Iris pigment epithelial cell (primary cell): ENCODE measurements around the gene CFAP90.

ENCODE experiments used
- DNase-seq: peaks from one replicate; pipeline ENCODE4 v3.0.0-alpha.2; 2011; ENCODE audit warnings: low read depth

Gene CFAP90, protein sequence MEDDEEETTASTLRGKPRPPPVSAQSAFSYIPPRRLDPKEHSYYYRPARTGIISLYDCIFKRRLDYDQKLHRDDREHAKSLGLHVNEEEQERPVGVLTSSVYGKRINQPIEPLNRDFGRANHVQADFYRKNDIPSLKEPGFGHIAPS

GRCh38 chr5:7850395-7851239 lies at the start of gene CFAP90:
Gene CFAP90, minus strand, starts transcription at chr5:7851133. Its CDS starts 112 bp downstream, at chr5:7851021.
- peak; percentile 57 for DNase-seq

DNA sequence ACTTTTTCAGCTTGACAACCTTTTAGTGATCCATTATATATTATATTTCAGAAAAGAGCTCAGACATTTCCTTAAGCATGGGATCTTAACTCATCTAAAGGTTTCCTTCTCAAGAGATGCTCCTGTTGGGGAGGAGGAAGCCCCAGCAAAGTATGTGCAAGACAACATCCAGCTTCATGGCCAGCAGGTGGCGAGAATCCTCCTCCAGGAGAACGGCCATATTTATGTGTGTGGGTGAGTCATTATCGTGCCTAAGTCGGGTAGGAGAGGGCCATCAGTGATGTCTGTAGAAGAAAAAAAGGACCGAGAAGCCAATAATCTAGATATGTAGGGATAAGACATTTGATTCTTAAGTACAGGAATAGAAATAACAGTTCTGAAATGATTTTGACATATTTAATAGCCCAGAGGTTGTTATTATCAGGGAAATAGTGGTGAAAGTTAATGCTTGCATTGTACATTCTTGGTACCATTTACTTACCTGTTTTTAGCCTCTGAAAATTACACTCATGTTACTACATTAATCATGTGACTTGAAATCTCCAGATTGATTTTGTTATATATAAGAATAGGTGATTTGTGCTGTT lies 46.2 kb upstream of the CFAP90 start:
- DNase-seq = peak; percentile 77

- DNase-seq = no peak
Measured at GRCh38 chr5:7894860-7895259, 43.9 kb upstream of the CFAP90 start.

DNA sequence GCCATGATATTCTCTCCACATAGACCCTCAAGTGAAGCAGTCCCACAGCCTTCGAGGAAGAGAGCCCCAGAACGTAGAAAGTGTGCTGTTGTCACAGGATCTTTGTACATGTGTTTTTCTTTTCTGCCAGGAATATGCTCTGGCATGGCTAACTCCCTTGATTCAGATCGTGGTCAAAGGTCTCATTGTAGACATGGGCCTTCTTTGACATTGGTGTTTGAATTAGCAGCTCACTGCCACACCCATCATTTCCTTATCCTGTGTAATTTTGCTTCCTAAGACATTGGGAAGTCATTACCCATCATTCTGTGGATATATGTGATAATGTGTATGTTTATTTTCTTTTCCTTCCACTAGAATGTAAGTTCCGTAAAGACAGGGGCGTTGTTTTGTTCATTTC lies 43.5 kb upstream of the CFAP90 start:
- DNase-seq = no peak

- DNase-seq = no peak
Measured at GRCh38 chr5:7888901-7889300, 38.0 kb upstream of the CFAP90 start.

- DNase-seq = peak; percentile 52
Measured at GRCh38 chr5:7886849-7887475, 36.0 kb upstream of the CFAP90 start.

DNA sequence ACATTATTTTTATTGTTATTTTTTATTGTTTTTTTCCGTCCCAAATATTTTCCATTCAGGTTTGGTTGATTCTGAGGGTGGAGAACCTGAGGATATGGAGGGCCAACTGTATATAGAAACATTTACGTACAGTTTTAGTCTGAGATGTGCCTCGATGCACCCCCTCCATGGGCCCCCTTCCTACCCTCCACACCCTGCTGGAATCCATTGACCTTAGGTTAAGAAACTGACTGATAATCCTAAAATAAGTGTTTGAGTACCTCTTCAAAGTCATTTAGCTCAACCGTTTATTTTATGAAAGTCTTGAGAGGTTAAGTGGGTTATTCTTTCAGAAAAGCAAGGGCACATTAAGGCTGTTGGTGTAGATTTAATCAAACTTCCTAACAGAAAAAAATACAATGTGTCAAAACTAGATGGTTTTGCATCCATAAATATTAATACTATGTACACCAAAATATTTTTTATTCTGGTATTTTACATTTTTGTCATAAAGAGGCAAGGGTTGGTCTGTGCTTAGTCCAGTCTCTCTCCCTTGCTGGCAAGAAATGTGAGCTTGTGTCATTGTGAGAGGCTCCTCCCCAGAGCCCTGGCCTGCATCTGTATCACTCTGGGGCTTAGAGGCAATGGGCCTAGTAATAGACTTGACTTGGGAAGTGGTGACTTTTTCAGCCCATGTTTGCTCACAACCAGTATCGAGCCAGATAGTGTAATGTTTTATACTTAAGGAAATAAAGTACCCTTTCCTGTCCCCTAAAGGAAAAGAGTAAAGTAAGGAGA lies 33.7 kb upstream of the CFAP90 start:
- no peak for DNase-seq

- DNase-seq = no peak
Measured at GRCh38 chr5:7882926-7883325, 32.0 kb upstream of the CFAP90 start.

DNA sequence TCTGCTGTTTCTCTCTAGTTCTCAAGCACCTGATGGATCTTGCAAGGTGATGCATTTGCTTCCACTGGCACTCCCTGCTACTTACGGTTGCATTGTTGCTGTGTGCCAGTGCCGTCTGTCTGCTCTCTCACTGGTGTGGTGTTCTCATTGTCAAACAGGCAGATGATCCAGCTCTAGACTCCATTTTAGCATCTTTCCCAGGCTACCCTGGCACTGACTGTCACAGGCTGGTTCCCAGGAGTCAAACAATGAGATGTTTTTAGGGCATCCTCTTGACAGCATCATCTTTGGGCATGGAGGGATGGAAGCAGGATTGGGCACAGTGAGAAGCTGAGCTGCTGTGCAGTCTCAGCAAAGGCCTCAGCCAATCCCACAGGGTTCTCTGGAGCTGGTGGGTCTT lies 30.9 kb upstream of the CFAP90 start:
- DNase-seq = no peak

DNA sequence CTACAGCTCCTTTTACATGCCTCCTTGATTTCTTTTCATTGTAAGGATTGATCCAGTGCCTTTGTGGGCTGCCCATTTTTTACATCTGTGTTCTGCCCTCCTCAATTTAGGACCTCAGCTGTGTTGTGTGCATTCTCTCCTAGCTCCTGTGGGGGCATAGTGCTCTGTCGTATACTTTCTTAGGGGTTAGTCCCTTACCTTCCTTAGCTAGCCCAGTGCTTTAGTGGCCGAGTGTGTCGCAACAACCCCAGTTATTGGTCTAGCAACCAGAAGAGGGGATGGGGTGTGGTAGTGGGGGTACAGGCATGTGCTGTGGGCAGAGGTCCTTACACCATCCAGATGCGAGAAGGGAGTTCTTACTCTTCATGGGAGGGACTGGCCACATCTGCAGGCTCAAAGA lies 30.2 kb upstream of the CFAP90 start:
- no peak for DNase-seq

- peak; percentile 83 for DNase-seq
Measured at GRCh38 chr5:7878381-7878873, 27.5 kb upstream of the CFAP90 start.

- peak; percentile 78 for DNase-seq
Measured at GRCh38 chr5:7877851-7878250, 26.9 kb upstream of the CFAP90 start.

DNA sequence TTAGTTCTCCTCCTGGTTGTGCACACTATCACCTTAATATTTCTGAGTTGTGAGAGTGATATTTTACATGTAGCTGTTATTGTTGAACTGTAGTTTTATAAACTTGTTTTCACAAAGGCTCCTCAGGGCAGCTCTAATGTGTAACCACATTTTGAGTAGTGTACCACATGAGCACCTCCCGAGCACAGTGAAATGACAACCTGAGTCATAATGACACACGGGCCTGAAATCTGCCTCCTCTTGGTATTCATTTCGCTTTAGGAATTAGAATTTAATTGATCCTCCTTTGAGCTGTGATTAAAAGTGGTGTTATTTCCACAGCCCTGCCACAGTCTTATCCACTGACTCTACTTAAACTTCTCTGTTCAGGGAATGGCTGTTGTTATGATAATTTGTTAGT lies 25.9 kb upstream of the CFAP90 start:
- peak; percentile 64 for DNase-seq

DNA sequence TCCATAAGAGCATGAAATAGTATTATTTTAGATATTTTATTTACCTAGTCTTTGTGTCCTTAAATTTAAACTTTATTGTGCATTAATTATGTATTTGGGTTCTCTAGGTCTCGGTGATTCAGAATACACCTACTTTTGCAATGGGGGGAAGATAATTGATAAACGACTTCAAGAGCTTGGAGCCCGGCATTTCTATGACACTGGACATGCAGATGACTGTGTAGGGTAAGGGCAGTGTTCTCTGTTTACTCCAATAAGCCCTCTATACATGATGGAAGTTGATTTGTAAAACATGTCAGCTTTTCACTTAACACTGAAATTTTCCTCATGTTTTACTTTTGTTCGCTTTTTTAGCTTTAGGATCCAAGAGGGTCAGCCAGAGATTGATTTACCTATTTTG lies 24.2 kb upstream of the CFAP90 start:
- DNase-seq = no peak

DNA sequence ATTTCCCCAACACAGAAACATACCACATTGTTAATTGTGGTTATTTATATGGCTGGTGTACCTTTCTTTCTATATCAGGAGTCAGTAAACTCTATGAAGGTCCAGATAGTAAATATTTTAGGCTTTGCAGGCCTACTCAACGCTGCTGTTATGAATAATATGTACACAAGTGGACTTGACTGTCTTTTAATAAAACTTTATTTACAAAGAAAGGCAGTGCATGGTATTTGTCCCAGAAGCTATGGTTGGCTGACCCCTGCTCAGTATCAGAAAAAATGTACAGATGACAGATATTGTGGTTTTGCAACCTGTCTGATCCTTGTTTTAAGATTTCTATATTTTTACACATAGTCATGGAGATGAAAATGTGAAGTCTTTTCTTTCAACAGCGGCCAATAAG lies 23.7 kb upstream of the CFAP90 start:
- no peak for DNase-seq

GRCh38 chr5:7873216-7873615 lies 22.3 kb upstream of the CFAP90 start:
- no peak for DNase-seq

DNA sequence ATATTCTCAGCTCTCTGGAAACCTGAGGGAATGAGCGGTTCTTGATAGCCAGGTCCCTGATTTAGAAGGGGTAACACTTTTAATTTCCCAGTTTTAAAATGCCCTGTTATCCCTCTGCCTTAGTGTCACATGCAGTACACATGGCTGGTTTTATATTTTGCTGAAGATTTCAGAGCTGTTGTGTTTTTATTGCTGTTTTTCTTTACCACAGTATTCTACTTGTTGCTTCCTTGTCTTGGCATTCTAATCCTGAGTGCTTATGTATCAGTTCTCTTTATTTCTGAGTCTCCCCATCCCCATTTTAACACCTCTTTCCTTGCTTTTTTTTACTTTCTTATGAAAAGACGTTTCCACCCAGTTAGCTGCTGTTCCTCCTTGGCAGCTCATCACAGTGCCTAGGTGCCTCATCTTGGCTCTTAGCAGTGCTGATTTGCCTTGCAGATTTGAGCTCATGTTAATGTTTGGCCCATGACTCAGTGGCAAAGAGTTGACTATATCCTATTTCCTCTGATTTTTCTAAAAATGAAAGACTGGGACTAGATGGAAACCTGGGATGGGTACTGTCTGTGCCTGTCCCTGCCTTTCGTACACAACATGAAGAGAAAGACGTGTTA lies 21.7 kb upstream of the CFAP90 start:
- DNase-seq = no peak

GRCh38 chr5:7871653-7872052 lies 20.7 kb upstream of the CFAP90 start:
- DNase-seq = no peak

- no peak for DNase-seq
Measured at GRCh38 chr5:7869474-7870136, 18.7 kb upstream of the CFAP90 start.

GRCh38 chr5:7868773-7869473 lies 18.0 kb upstream of the CFAP90 start, which contains the start of the genes FASTKD3 and MTRR:
Gene FASTKD3, minus strand, starts transcription at chr5:7869031. Its CDS starts 948 bp downstream, at chr5:7868083.
Gene MTRR, plus strand, starts transcription at chr5:7869148. Its CDS starts 1,647 bp downstream, at chr5:7870795.
- peak; percentile 94 for DNase-seq
